Stimulated activated naive CD4-positive, alpha-beta T cell treated with Interleukin-2 at 50 U/mL for 16 hours (primary cell): ENCODE results near the gene IGLL5.
"Not testable (repeated sequence)": the region's sequence is repeated elsewhere in the genome, so short reads cannot be mapped to it uniquely, and the experiment has no call there.

ENCODE experiments used
- DNase-seq: peaks from one replicate; lab custom pipeline; 2025; lab: John Stamatoyannopoulos, UW

The IGLL5 gene

GRCh38 chr22:22914726-22915669, 27.4 kb downstream of the IGLL5 start:
- DNase-seq, result no peak

- DNase-seq, result no peak
Observed at GRCh38 chr22:22915670-22916035, 28.0 kb downstream of the IGLL5 start.

- no peak for DNase-seq
Observed at GRCh38 chr22:22916215-22916951, 28.8 kb downstream of the IGLL5 start.

GRCh38 chr22:22916952-22917290, 29.3 kb downstream of the IGLL5 start:
- no peak for DNase-seq

GRCh38 chr22:22917377-22917776, 29.8 kb downstream of the IGLL5 start:
- DNase-seq, result no peak

- DNase-seq, result no peak
Observed at GRCh38 chr22:22918297-22918965, 30.8 kb downstream of the IGLL5 start.

- no peak for DNase-seq
Observed at GRCh38 chr22:22919041-22919440, 31.4 kb downstream of the IGLL5 start.

- DNase-seq, result no peak
Observed at GRCh38 chr22:22920104-22920654, 32.6 kb downstream of the IGLL5 start.

GRCh38 chr22:22920910-22921550, 33.4 kb downstream of the IGLL5 start:
- DNase-seq, result no peak

GRCh38 chr22:22921575-22921974, 34.0 kb downstream of the IGLL5 start:
- DNase-seq, result no peak

GRCh38 chr22:22922092-22922953, 34.7 kb downstream of the IGLL5 start:
- not testable (repeated sequence) for DNase-seq

- no peak for DNase-seq
Observed at GRCh38 chr22:22922954-22923319, 35.3 kb downstream of the IGLL5 start.

- no peak for DNase-seq
Observed at GRCh38 chr22:22923379-22923778, 35.8 kb downstream of the IGLL5 start.

GRCh38 chr22:22923930-22924329, 36.3 kb downstream of the IGLL5 start:
- DNase-seq, result no peak

- no peak for DNase-seq
Observed at GRCh38 chr22:22924369-22925145, 36.9 kb downstream of the IGLL5 start.

- no peak for DNase-seq
Observed at GRCh38 chr22:22925146-22925804, 37.7 kb downstream of the IGLL5 start.

- DNase-seq, result no peak
Observed at GRCh38 chr22:22925805-22926369, 38.3 kb downstream of the IGLL5 start.

- no peak for DNase-seq
Observed at GRCh38 chr22:22926370-22927195, 39.0 kb downstream of the IGLL5 start.
